NCI-H526 (cell line): ENCODE measurements around the gene TPRG1L.
"Not testable (repeated sequence)": the region's sequence is repeated elsewhere in the genome, so short reads cannot be mapped to it uniquely, and the experiment has no call there.

Source experiments
- DNase-seq, 2 experiments: peaks; one replicate each; lab custom pipeline; 2025; lab: John Stamatoyannopoulos, UW

Gene TPRG1L

DNA sequence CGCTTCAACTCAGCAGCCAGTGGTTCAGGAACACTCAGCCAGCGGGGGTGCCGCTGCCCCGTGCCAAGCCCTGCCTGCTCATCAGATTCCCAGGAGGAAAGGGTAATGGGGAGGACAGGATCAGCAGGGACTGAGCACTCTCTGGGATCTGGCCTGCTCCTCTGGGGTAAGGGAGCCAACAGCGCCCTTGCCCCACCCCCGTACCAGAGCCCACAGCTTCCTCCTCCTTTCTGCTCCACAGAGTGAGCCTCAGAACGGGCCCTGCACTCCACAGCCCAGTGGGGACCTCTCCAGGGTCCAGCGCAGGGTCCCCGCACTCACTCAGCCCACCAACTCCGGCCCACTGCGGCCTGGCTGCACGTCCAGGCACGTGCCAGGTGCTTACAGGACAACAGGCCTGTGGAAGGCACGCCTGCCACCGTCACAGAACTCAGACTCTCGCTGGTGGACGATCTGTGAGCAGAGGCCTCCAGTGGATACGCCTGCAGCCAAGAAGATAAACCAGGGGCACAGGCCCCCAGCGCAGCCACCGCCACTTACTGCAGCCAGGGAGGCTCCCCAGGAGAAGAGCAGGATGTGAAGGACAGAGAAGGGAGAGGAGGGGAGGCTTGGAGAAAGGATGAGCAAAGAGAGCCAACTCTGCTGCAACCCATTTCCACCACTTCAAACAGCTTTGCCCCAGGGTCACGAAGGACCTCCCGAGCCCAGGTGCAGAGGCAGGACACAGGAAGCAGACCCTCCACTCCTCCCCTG is 15.6 kb upstream of the TPRG1L start:
- DNase-seq: no peak

DNA sequence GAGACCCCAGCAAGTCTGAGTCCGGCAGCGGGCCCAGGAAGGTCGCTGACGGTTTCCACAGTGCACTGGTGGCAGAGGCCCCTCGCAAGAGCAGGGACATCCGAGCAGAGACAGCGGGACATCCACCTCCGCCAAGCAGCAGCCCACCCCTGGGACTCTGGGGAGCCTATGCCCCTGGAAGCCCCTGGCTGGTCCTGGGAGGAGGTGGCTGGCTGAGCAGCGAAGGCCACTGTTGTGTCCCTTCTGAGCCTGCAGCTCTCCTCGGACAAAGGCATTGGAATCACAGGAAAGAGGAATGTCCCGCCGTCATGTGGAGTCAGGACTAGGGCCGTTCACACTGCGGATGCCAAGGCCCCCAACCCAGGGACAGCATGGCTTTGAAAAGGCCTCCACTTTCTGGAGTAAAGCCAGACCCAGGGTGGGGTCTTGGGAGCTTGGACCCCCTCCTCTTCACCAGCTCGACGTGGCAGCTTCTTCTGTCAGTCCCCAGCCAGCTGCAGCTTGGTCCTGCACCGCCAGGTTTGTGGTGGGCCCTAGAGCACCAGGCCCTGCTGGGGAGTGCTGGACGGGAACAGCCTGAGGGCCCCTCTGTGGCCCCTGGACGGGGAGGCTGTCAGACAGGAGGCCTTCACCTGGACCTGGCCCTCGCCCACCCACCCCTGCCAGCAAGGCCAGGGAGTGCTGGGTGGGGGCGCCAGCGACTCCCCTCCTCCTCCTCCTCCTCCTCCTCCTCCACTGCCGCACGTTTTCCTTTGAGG is 14.9 kb upstream of the TPRG1L start:
- DNase-seq: no peak

DNA sequence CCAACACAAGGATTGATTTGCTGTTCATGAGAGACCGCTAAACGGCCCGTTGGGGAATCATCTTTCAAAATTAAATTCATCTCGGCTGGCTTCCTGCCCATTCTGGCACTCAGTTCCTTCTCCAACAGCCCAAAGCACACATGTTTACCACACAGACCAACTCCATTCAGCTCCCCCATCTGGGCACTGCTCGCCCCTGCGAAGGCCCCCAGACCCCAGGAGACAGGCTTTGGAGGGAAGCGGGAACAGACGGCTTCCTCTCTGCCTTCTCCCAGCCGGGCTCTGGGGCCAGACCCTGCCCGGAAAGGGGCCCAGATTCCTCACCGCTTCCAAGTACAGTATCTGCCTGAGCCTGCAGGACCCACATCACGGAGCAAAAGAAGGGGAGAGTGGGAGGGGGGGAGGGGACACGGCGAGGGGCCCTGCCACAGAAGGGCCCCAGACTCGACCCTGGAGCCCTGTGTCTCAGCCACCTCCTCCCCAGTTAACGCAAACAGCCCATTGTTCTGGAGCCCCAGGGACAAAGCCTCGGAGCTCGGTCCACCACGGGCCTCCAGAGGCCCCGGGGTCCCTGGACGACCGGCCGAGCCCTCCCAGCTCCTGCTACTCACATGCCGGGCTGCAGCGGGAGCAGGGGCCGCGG is 14.2 kb upstream of the TPRG1L start:
- DNase-seq: no peak

DNA sequence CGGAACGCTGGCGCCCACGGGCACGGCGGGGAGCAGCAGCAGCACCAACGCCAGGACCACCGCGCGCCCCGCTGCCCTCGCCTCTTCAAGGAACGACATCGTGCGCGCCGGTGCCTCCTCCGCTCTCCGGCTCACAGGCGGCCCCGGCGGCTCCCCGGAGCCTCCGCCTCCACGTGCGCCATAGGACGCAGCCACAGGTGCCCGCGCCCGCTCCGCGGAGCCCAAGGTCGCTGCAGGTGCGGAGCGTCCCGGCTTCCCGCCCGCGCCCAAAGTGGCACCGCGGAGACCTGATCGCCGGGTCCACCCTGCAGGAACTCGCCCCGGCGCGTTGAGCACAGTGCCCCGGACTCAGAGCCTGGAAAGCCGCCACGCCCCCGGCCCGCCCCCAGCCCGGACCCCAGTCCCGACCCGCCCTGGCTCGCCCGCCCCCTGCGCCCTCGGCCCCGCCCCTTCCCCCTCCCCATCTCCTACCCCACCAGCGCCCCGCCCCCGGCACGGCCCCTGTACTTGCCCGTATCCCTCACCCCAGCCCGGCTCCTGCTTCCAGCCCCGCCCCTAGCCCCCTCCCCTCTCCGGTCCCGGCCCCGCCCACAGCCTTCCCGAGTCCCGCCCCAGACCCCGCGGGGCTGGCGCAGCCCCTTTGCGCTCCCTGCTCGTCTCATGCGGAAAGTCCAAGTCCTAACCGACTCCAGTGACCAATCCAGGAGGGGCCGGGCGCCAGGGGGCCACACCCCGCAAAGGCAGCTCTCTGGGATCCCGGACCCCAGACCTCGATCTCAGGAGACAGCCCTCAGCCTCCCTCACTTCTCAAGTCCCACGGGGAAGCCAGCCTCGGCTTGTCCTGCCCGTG is 13.4 kb upstream of the TPRG1L start, which contains the start of gene MEGF6:
TSS of gene MEGF6 (minus strand) at position 339 of the 850 bp plus-strand sequence. CDS start at position 99, 240 bp downstream.
- DNase-seq: peak in 1 of 2 experiments; percentile 84

DNA sequence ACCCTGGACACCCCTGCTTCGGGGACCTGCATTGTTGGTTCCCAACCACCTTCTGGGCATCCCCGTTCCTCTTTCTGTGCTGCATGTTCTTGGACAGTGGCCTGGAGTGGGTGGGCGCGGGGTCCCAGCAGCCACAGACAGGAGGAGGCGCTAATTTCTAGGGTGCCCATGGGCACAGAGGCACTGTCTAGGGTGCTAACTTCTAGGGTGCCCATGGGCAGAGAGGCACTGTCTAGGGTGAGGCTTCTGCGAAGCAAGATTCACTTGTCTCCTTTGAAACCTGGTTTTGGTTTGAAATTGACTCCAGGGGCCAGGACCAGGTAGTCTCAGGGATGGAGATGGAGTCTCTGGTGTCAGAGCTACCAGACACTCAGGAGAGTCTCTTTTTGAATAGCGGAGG is 12.7 kb upstream of the TPRG1L start:
- DNase-seq: no peak

DNA sequence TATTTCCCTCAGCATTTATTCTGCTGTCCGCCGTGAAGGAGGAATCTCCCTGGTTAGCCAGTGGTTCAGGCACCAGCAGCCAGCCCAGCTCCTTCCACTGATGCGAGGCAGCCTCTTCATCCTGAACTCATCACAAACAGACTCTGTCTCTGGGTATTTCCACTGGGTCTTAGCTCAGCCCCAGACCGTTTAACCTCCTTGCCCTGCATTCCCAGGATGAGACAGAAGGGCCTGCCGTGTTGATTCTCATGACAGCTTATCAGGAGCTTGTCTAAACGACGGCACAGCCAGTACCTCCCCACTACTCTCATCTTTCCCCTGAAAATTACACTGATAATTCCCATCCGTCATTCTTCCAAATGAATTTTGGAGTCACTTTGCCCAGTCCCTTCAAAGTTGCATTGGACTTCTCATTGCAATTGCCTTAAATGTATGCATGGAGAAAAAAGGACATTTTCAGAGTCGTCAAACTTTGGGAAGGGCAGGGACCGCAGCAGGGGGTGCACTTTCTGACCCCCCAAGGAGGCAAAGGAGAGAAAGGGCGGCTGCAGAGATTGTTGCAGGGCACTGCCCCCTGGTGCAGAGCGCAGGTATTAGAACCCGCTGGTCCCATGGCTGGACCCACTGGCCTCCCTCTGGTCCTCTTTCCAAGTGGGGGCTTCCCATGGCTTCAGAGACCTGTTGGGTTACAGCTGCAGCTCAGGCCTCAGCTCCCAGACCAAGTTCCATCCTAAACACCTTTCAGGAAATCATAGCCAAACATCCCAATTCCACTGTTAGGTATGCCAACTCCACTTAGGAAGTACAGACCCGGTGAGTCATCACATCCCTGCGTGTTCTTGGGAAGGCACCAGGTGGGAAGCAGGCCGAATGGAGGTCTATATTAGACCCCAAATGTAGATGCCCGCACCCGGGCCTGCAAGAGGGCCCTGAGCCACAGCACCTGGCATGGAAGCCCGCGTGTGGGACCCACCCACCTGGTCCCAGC is 9.8 kb upstream of the TPRG1L start:
- DNase-seq: peak in 1 of 2 experiments; percentile 22

DNA sequence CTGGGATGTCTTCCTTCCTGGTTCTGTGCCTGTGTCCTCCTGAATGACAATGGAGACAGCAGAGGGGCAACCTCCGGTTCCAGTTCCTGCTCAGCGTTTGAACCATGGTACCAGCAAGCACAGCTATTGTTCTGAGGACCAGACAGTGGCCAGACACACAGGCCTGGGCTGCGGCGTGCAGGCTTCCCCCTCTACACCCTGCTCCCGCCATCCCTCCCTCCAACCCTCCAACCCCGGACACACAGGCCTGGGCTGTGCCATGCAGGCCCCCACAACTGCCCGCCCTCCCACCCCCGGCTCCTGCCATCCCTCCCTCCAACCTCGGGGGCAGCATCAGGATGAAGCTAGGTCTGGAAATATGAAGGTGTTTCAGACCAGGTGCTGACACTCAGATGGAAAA is 8.0 kb upstream of the TPRG1L start:
- DNase-seq: no peak

DNA sequence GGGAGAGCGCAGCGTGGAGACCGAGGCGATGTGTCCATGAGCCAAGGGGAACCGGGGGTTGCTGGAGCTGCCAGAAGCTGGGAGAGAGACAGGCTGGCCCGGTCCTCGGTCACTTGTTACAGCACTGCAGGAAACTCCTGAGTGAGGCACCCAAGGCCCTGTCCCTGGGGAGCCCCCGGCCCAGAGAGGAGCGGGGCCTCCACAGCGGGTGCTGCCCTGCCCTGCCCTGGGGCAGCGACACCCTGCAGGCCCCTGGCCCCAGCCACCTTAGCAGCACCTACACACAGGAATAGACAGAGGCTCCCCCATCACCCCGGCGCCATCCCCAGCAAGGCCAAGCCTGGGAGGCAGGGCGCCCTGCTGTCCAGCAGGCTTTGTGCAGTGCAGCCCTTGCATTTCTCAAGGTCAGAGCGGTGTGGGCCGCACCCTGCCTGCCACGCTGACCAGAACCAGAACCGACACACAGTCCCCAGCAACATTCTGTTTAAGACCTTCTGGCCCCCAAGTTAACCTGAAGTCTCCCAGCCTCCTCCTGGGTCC is 6.9 kb upstream of the TPRG1L start:
- DNase-seq: no peak

DNA sequence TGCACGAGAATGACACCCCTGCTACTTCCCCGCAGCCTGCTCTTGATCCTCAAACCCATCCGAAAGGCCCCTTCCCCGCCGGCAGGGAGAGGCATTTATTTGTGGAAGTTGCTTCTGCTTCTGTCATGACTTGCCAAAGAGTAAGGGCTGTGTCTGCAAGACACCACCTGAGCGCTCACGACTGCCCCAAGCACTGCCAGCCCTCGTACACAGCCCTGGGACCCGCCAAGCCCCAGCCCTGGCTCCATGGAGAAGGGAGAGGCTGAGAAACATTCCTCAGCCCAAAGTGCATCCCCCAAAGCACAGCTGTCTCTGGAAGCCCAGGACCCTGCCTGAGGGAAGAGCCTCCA is 6.3 kb upstream of the TPRG1L start:
- no peak for DNase-seq

DNA sequence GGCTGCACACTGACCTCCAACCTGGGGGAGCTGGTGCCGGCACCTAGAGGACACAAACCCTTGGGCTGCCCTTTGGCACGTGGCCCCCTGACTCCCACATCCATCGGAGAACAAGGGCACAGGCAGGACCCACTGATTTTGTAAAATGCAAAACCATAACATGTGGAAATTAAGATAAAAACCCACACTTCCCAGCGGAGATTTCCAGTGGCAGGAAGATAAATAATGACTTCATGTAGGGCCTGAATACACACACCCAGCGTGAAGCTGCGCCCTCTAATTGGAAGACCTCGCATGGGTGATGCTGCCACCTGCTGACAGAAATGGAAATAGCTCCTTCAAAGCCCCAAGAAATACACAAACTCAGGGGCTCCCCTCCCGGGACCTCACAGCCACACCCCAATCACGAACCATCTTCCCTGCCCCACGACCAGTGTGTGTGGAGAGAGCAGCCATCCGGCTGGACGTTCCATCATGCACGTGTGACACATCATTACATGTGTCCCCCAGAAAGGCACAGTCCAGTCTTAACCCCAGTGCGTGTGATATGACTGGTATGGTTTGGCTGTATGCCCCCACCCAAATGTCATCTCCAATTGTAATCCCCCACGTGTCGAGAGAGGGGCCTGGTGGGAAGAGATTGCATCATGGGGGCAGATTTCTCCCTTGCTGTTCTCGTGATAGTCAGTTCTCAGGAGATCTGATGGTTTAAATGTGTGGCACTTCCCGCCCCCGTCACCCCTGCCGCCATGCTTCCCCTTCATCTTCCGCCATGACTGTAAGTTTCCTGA is 5.7 kb upstream of the TPRG1L start:
- DNase-seq: peak; percentile 49 to 77

DNA sequence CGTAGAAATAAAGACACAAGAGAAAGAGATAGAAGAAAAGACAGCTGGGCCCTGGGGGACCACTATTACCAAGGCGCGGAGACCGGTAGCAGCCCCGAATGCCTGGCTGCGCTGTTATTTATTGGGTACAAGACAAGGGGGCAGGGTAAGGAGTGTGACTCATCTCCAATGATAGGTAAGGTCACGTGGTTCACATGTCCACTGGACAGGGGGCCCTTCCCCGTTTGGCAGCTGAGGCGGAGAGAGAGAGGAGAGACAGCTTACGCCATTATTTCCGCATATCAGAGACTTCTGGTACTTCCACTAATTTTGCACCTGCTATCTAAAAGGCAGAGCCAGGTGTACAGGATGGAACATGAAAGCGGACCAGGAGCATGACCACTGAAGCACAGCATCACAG is 4.1 kb upstream of the TPRG1L start:
- no peak for DNase-seq

DNA sequence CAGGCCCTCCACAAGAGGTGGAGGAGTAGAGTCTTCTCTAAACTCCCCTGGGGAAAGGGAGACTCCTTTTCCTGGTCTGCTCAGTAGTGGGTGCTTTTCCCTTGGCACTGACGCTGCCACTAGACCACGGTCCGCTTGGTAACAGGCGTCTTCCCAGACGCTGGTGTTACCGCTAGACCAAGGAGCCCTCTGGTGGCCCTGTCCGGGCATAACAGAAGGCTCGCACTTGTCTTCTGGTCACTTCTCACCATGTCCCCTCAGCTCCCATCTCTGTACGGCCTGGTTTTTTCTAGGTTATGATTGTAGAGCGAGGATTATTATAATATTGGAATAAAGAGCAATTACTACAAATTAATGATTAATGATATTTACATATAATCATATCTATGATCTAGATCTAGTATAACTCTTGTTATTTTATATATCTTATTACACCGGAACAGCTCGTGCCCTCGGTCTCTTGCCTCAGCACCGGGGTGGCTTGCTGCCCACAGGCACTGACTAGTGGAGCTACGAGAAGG is 3.6 kb upstream of the TPRG1L start:
- peak; percentile 22 to 57 for DNase-seq

DNA sequence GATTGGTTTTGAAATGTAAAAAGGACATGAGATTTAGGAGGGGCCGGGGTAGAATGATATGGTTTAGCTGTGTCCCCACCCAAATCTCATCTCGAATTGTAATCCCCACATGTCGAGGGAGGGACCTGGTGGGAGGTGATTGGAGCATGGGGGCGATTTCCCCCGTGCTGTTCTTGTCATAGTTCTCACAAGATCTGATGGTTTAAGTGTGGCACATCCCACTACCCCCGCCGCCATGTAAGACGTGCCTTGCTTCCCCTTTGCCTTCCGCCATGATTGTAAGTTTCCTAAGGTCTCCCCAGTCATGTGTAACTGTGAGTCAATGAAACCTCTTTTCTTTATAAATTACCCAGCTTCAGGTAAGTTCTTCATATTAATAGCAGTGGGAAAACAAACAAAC is 2.7 kb upstream of the TPRG1L start:
- DNase-seq: not testable (repeated sequence)

DNA sequence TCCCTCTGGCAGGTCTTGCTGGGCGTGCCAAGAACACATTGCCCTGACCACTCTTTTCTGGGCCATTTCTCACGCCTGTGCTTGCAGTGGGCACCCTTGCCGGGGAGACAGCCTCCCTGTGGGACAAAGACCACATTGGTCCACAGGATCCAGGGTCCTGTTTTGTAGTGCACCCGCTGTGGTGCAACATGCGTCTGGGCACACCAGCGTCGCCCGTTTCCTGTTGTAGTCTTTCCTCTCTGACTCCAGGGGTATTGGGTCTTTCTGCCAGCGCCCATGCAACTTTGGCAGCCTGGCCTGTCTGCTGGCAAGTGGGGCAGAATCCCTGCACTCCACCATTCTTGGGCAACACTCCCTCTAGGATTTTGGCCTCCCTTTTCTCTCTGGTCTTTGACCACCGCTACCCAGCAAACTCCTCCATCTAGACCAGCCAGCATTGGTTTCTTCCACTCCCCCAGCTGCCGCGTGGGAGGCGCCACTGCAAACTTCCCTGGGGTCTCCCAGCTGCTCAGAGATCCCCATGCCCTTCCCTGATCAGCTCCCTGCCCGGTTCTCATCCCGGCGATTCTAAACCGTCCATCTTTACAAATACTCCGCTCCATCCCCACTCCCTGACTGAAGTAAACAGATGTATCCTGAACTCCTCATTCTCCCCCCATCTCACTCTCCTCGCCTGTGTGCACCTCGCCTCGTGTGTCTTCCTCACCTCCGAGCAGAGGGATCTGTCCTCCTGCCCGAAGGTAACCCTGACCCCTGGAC is 1.2 kb upstream of the TPRG1L start:
- no peak for DNase-seq

DNA sequence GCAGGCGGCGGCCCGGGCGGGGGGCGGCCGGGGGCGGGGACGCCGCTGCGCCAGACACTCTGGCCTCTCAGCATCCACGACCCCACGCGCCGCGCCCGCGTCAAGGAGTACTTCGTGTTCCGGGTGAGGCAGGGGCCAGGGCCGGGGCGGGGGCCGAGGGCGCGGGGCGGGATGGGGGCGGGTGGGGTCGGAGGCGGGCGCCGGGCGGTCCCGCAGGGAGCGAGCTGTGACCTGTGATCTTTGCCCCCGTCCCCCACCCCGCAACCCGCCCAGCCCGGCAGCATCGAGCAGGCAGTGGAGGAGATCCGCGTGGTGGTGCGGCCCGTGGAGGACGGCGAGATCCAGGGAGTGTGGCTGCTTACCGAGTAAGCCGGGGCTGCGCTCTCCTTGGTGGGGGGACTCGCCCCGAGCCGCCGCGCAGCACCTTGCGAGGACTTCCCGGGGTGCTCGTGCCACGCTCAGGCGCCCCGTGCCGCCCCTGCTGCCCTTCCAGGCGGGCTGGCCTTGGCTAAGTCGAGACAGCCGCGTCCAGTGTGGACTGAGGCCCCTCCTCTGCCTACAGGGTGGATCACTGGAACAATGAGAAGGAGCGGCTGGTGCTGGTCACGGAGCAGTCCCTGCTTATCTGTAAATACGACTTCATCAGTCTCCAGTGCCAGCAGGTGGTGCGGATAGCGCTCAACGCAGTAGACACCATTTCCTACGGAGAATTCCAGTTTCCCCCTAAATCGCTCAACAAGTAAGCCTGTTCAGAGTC is 514 bp downstream of the TPRG1L start:
- peak in 1 of 2 experiments; percentile 51 for DNase-seq

DNA sequence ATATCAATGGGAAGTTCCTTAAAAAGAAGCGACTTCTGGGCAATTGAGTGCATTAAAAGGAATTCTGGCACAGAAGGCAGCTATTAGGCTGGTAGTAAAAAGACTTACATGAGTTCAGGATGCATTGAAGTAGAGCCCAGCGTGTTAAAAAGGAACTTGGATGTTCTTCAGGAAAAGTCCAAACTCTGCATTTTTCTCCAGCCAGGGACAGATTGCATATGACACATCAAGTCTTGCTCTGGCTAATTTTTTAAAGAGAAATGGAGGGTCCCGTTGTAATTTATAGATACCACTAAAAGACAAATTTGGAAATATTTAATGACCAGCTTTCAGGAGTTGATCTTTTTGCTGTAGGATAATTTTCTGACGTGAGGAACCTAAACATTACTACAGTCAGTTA is 1.2 kb downstream of the TPRG1L start:
- no peak for DNase-seq

DNA sequence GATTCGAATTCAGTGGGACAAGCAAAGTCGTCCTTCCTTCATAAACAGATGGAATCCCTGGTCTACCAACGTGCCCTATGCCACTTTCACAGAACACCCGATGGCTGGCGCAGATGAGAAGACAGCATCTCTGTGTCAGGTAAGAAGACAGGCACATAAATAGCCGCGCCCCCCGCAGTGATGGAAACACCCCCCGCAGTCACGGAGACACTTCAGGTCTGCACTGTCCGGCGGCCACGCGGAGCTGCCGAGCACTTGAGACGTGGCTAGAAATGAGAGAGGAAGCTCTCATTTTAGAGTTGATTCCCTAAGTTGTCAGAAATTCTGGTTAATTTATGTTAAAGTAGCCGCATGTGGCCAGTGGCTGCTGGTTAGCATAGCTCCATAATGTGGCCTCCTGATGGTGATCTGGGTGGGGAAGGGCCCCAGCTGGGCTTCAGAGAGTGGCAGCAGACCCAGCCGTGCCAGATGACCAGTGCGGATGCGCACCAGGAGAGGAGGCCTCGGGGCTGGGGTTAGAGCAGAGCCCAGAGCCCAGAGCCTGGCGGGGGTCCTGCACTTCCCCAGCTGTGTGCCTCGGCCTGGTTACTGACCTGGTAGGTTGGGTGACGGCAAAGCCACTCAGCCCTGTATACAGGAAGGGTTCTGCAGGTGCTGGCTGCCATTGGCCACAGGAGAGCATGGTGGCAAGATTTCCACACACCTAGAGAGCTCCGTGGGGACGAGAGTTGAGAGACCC is 2.9 kb downstream of the TPRG1L start:
- no peak for DNase-seq
